HG03175 (cell line): ENCODE results near the gene SEPTIN6.
"Not testable (repeated sequence)": the region's sequence is repeated elsewhere in the genome, so short reads cannot be mapped to it uniquely, and the experiment has no call there.

Source experiments
- ATAC-seq: cut with Tn5 transposase; IDR thresholded peaks from one replicate; pipeline ENCODE4 v1.9.1; 2021; ENCODE audit warnings: mild to moderate bottlenecking, moderate library complexity; ENCODE audit not compliant: unreplicated experiment

SEPTIN6 gene

GRCh38 chrX:119692191-119693039, 553 bp downstream of the SEPTIN6 start:
- no peak for ATAC-seq

DNA sequence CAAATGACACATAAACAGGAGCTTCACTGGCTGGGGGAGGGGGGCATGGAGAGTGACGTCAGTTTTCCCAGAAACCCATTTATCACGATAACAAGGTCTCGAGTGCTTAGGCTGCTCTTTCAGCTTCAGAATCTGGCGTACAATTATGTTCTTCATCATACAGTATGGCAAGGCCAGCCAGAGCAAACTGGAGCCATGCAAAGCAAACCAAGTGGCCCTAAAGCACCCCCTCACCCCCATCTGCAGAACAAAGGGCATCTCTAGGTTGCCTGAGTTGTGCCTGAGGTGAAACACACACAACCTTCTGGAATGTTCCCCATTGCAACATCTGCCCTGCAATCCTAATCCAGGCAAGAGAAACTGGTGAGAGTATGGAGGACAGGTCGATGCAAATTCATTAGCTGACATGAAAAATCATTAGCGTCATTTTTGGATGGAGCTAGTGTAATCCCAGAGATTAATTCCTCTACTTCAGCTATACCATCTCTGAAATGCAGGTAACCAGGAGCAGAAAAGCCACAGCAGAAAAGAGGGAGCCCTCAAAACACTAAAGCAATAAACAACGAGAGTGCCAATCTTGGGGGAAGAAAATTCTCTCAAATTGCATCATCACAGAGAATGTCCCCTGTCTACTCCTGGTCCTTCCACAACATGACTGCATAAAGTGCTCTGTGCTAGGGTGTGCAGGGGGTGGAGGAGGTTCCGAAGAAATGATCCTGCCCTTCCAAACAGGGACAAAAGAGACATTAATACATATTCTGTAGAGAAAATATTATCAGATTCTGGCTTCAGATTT, 1.8 kb downstream of the SEPTIN6 start:
- ATAC-seq, result no peak

GRCh38 chrX:119688911-119689321, 4.1 kb downstream of the SEPTIN6 start:
- no peak for ATAC-seq

DNA sequence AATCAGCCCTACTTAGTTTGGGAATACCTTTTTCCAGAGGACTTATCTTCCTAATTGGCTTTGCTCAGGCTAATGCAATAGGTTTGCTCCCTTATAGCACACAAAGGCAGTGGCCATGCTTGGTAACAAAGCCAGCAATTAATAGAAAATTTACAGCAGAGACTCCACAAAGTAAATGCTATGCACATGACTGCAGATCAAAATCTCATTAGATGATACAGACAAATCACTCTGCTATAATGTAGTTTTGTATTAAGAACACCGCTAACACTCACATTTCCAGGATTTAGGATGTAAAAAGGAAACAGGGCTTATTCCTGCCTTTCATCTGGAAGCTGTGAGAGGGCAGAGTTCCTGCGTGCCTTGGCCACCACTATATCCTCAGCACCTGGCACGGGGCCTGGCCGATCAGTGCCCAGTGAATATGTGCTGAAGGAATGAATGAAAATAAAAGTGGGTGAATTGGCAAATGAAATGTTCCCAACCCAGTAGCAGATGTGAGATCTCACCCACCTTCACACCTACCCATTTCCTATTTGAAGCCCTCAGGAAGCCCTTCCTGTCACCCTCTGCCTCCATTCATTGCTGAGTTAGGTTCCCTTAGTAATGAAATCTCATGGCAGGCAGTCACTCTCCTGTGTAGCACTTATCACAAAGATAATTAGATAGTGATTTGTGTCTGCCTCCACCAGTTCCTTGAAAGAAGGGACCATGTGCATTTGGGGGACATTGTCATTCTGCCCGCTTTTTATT, 5.1 kb downstream of the SEPTIN6 start:
- ATAC-seq, result no peak

DNA sequence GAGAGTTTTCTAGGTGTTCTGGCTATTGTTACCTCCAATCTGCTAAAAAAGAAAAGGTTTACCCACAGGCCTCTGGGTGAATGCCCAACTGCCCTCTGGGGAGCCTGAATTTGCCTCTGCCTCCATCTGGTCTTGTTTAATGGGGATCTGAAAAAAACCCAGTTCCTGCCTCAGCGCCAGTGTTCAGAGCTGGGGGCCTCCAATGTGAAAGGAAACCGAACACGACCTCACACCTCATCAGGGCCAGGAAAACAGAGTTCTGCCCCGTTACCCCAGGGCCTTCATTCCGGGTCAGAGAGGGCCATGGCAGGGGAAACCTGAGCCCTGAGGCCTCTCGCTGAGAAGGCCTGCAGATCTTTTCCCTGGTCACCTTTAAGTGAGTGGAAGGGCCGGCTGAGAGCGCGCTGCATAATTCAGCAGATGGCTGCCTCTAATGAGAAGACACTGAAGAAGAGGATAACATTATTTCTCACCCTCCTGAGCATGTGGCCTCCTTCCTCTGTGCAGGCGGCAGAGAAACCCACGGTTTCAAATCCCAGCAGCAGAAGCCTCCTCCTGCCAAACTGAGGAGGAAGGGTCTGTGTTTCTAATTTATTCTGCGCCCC, 6.8 kb downstream of the SEPTIN6 start:
- ATAC-seq, result peak; percentile 40

- no peak for ATAC-seq
Measured at GRCh38 chrX:119685225-119686066, 7.5 kb downstream of the SEPTIN6 start.

GRCh38 chrX:119684916-119685224, 8.1 kb downstream of the SEPTIN6 start:
- ATAC-seq, result no peak

DNA sequence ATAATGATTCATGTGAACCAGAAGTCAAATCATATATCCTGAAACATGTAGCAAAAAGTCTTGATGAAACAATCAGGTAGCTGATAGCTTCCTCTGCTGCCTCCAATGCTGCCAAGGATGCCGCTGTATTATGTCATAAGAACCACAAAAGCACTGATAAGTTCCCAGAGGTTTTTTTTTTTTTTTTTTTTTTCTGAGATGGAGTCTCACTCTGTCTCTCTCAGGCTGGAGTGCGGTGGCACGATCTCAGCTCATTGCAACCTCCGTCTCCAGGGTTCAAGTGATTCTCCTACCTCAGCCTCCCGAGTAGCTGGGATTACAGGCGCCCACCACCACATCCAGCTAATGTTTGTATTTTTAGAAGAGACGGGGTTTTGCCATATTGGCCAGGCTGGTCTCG, 8.7 kb downstream of the SEPTIN6 start:
- ATAC-seq, result not testable (repeated sequence)

GRCh38 chrX:119682019-119682989, 10.7 kb downstream of the SEPTIN6 start:
- ATAC-seq, result no peak

DNA sequence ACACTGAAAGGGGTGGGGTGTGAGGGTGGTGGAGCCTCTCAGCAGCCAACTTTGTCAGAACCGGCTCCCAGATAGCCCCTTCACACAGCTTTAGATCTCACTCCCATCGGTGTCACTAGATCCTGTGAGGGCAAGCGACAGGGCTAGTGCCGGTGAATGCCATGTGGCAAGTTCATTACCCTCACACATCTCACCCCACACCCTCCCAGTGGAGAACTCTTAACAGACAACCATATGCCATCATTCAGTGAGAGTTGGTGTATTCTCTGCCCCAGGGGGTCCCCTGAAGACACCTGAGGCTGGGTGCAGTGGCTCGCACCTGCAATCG, 15.3 kb downstream of the SEPTIN6 start:
- ATAC-seq, result peak; percentile 16

DNA sequence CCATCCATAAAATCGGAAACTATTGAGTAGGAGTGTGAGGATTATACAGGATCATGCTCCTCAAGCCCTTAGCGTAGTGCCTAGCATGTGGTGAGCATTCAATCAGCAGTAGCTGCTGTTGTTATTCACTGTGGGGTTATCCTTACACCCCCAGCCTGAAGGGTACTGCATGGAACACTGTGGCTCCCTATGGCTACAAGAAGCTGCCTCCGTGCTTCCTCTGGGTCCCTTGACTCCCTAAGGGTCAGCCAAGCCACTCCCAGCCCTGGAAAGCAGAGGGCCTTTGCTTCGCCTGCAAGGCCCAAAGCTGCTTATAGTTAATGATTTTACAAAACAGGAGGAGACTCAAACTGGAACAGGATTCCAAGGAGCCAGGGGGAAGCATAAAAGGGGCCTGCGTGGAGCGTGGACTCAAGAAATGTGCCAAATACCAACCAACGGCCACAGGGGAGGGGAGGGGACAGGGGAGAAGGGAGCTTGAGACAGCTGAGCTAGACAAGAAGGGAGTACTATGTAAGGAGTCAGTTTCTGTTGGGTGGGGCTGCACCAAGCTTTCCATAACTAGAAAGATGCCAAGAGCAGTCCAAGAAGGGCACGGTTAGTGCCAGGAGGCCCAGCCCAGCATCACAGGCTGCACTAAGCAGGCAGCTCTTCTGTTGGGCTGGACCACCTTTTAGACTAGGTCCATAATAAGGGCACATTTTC, 15.9 kb downstream of the SEPTIN6 start:
- no peak for ATAC-seq

DNA sequence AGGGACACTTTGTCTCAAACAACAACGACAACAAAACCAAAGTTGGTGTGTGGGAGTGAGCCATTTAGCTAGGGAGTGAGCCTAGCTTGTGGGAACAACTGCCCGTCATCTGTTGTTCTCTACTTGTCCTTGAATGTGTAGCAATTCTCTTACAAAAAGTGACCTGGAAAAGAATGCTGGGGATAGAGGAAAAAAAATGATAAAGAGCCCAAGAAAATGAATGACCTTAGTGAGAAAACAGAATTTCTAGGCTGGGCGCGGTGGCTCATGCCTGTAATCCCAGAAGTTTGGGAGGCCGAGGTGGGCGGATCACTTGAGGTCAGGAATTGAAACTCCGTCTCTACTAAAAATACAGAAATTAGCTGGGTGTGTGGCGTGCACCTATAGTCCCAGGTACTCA, 19.6 kb downstream of the SEPTIN6 start:
- no peak for ATAC-seq

DNA sequence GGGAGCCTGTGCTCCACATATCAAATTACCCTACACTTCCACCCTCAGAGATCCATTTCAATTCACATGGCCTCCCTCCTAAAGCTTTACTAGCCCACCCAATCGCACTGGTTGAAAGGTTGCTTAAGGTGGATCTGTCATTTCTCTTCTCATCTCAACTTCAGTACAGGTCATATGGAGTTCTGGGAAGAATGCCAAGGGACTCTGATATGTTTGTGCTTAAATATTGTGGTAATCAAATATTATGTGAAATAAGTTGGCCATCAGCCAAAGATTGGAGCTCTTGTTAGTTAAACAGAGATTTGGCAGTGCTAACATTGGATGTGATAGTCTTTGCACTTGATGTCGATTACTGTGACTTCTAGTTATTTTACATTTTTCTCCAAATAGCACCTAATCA, 20.5 kb downstream of the SEPTIN6 start:
- no peak for ATAC-seq

- ATAC-seq, result no peak
Measured at GRCh38 chrX:119669424-119670037, 23.4 kb downstream of the SEPTIN6 start.

DNA sequence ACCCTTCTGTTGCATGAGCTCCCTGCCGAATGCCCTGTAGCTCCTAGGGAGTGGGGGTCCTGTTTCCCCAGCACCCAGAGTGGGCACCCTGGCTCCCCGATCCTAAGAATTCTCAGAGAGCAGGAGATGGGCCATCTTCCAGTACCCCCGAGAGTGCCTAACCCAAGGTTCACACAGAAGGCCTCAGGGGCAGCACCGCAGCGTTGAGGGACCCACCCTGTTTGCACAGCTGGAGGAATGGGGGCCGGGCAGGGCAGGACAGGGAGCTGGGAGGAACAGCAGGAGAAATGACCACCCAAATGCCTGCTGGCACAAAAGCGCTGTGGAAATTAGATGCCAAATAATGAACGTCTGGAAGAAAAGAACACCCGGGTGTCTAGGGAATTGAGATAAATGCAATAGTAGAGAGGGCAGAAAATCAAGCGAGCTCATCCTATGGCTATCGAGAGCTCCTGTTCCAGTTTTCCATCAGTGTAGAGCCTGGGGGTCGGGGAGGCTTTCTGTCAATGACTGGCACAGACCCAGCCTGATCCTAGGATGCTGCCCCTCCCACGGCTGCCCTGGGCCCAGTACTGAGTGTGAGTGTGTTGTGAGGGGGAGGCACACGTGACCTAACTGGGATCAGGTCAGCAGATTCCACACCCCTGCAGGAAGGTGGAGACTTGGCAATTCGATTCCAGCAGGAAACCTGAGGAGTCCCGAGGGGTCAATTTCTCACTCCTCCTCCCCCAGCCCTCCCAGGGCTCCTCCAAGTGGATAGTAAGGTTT, 25.7 kb downstream of the SEPTIN6 start:
- no peak for ATAC-seq

DNA sequence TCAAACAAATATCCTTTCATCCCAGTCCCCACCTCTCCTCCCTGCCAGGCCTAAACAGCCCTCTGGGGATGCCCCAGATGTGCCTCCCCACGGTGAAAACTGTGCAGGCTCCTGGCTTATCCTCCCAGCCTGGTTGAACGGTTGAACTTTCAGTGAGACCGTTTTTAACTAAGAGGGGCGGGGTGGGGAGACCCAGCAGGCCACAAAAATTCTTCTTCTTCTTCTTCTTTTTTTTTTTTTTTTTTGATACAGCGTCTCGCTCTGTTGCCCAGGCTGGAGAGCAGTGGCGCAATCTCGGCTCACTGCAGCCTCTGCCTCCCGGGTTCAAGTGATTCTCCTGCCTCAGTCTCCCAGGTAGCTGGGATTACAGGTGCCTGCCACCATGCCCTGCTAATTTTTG, 28.1 kb downstream of the SEPTIN6 start:
- ATAC-seq, result not testable (repeated sequence)

DNA sequence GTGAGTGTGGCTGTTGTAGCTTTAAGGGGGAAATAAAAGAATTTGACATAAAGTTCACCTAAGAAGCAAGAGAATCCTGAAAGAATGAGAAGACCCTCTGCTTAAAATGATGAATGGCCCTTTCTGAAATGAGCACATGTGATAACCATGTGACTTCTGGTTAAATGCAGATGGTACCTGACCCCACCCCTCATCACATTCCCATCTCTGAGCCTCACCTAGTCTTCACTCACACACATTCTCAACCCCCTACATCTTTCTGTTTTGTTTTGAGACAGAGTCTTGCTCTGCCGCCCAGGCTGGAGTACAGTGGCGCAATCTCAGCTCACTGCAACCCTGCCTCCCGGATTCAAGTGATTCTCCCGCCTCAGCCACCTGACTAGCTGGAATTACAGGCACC, 31.5 kb downstream of the SEPTIN6 start:
- no peak for ATAC-seq
